WI38 (cell line): ENCODE results near the gene PAIP1.
"Not testable (repeated sequence)": the region's sequence is repeated elsewhere in the genome, so short reads cannot be mapped to it uniquely, and the experiment has no call there.

ENCODE experiments used
- H3K4me3 ChIP-seq: 2 replicates; pipeline ENCODE4 v1.5.1; 2011; ENCODE audit warnings: low read depth, mild to moderate bottlenecking, control low read depth, low read length
- TF ChIP-seq, protein P1 (sequence below): IDR thresholded peaks from 2 replicates; pipeline ENCODE4 v1.5.1; 2012; ENCODE audit warnings: low read depth, mild to moderate bottlenecking, control low read depth, low read length

PAIP1 gene

DNA sequence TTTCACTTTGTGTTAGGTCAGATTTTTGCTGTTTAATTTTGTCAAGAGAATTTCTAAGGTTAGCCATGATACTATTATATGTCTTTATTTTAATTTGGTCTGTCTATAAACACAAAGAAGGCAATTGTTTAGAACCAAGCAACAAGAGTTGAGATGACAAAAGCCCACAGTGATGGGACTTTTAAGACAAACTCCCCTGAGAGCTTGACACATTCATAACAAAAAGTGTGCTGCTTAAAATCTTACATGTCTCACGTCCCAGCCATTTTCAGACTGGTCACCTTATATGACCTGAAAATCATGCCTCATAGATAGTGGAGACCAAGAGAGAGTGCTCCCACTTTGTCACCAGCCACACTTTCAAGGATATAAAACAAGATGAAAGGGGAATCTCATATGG is 24.5 kb upstream of the PAIP1 start:
- H3K4me3 ChIP-seq, result no peak overlapping the region

GRCh38 chr5:43580402-43581210 is 23.7 kb upstream of the PAIP1 start:
- not testable (repeated sequence) for H3K4me3 ChIP-seq

More for the DNA sequence above, 24.5 kb upstream of the PAIP1 start:
- TF ChIP-seq, protein P1, sequence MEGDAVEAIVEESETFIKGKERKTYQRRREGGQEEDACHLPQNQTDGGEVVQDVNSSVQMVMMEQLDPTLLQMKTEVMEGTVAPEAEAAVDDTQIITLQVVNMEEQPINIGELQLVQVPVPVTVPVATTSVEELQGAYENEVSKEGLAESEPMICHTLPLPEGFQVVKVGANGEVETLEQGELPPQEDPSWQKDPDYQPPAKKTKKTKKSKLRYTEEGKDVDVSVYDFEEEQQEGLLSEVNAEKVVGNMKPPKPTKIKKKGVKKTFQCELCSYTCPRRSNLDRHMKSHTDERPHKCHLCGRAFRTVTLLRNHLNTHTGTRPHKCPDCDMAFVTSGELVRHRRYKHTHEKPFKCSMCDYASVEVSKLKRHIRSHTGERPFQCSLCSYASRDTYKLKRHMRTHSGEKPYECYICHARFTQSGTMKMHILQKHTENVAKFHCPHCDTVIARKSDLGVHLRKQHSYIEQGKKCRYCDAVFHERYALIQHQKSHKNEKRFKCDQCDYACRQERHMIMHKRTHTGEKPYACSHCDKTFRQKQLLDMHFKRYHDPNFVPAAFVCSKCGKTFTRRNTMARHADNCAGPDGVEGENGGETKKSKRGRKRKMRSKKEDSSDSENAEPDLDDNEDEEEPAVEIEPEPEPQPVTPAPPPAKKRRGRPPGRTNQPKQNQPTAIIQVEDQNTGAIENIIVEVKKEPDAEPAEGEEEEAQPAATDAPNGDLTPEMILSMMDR, result no peak

- no peak overlapping the region for H3K4me3 ChIP-seq
- TF ChIP-seq, protein P1, result no peak
These were observed 16.2 kb upstream of the PAIP1 start for GRCh38 chr5:43573058-43573457.

DNA sequence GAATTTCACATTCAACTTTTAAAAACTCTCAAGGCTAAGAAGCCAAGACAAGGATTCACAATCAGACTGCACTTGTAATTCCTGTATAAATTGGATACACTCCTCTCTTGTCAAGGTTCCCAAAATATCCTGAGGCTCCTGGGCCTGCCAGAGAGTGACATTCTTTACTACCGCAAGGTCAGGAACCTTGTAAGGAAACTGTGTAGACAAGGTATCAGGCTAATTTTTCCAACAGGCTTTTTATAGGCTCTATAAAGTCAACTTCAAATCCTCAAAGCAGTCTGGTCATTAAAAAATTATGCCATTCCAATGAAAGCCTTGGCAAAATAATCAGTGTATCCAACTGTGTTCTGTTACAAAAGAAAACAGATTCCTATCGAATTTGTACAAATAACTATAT is 15.5 kb upstream of the PAIP1 start:
- TF ChIP-seq, protein P1, result no peak
- no peak overlapping the region for H3K4me3 ChIP-seq

GRCh38 chr5:43571237-43571636 is 14.4 kb upstream of the PAIP1 start:
- no peak overlapping the region for H3K4me3 ChIP-seq
- TF ChIP-seq, protein P1, result no peak

DNA sequence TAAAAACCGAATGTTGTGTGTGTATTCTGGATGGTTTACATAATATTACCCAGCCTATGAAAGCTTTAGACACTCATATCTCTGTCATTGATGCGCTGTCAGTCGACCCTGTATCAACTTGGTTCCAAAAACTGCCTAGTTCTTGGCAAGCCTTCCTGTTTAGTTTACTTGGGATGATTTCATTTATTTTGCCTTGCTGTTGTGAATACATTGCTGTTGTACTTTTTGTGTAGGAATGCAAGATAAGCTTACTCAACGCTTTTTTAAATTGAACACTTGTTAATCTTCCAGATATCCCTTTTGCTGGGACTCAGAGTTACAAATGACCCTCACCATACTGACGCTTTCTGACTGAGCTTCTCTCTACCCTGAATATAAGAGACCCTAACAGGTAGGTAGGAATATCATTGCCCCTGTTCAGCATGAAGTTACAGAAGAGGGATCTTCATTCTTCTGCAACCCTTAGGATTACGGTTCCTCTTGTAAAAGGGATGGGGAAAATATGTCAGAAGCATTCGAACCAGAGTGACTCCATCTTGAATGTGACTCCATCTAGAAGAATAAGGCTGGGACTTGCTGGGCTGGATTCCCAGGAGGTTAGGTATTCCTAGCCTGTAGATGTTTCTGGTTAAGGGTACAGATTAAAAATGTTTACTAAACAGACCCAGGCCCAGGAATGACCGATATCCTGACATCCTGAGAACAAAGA is 13.7 kb upstream of the PAIP1 start:
- TF ChIP-seq, protein P1, result no peak
- no peak overlapping the region for H3K4me3 ChIP-seq

DNA sequence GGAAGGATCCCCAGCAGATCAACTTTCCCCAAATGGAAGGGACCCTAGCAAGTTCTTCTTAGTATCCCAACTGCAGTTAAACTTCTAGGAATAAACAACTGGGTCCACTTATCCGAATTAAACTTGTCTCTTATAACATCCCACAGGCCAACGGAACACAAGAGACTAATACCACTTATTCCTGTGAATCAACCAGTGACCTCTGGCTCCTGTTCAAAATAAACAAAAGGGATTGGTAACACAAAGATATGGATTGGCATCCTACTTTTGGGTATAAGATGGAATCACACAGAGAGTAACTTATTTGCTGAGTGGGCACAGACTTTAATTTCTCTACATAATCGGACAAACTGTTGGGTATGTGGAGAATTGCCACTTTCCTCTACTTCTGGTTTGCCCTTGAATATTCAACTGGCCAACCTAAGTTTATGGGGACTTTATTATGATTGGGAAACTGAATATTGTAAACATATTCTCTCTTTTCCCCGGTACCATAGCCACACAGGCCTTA is 12.4 kb upstream of the PAIP1 start:
- TF ChIP-seq, protein P1, result no peak
- H3K4me3 ChIP-seq, result no peak overlapping the region
